T-helper 1 cell treated with Interleukin-12 subunit alpha and Interleukin-12 subunit beta and Interleukin-4 antibody, amounts not matched to agents 30 μg/mL and 1 μg/mL, for 36 hours (primary cell): ENCODE data around the gene ZNF536.

ENCODE experiments used
- H3K27ac Mint-ChIP-seq: one replicate; pipeline ENCODE4 v1.8.0; 2021; ENCODE audit warnings: mild to moderate bottlenecking, mixed read lengths
- H3K27me3 Mint-ChIP-seq: one replicate; pipeline ENCODE4 v1.8.0; 2021; ENCODE audit warnings: low read depth, mixed read lengths
- H3K36me3 Mint-ChIP-seq: one replicate; pipeline ENCODE4 v1.8.0; 2021; ENCODE audit warnings: low read depth, mixed read lengths
- H3K4me1 Mint-ChIP-seq: one replicate; pipeline ENCODE4 v1.8.0; 2021; ENCODE audit warnings: low read depth, mixed read lengths
- H3K4me3 Mint-ChIP-seq: one replicate; pipeline ENCODE4 v1.8.0; 2021; ENCODE audit warnings: mild to moderate bottlenecking, moderate library complexity, mixed read lengths
- H3K9me3 Mint-ChIP-seq: one replicate; pipeline ENCODE4 v1.8.0; 2021; ENCODE audit warnings: mixed read lengths

Gene ZNF536

GRCh38 chr19:30423481-30423880 lies 51.3 kb downstream of the ZNF536 start:
- H3K27ac Mint-ChIP-seq: no peak overlapping the region
- H3K4me1 Mint-ChIP-seq: no peaks in the 10 kb centered on the region
- H3K4me3 Mint-ChIP-seq: no peak overlapping the region
- H3K36me3 Mint-ChIP-seq: no peaks in the 10 kb centered on the region
- H3K27me3 Mint-ChIP-seq: no peaks in the 10 kb centered on the region
- no peaks in the 10 kb centered on the region for H3K9me3 Mint-ChIP-seq

GRCh38 chr19:30425885-30426838 lies 54.0 kb downstream of the ZNF536 start:
- Mint-ChIP-seq H3K4me3 (no peak overlapping the region), H3K36me3 (no peaks in the 10 kb centered on the region), H3K9me3 (no peaks in the 10 kb centered on the region), H3K4me1 (no peaks in the 10 kb centered on the region), H3K27me3 (no peaks in the 10 kb centered on the region), H3K27ac (no peak overlapping the region)

GRCh38 chr19:30426864-30427263 lies 54.7 kb downstream of the ZNF536 start:
- H3K27me3 Mint-ChIP-seq: no peaks in the 10 kb centered on the region
- no peaks in the 10 kb centered on the region for H3K4me1 Mint-ChIP-seq
- H3K36me3 Mint-ChIP-seq: no peaks in the 10 kb centered on the region
- H3K27ac Mint-ChIP-seq: no peak overlapping the region
- no peak overlapping the region for H3K4me3 Mint-ChIP-seq
- H3K9me3 Mint-ChIP-seq: no peaks in the 10 kb centered on the region

- Mint-ChIP-seq H3K36me3 (no peaks in the 10 kb centered on the region), H3K4me1 (no peaks in the 10 kb centered on the region), H3K27me3 (no peaks in the 10 kb centered on the region), H3K9me3 (no peaks in the 10 kb centered on the region), H3K27ac (no peak overlapping the region), H3K4me3 (no peak overlapping the region)
Observed at GRCh38 chr19:30428092-30428680, 56.0 kb downstream of the ZNF536 start.

- no peaks in the 10 kb centered on the region for H3K9me3 Mint-ChIP-seq
- no peak overlapping the region for H3K4me3 Mint-ChIP-seq
- no peaks in the 10 kb centered on the region for H3K27me3 Mint-ChIP-seq
Observed at GRCh38 chr19:30428844-30429243, 56.7 kb downstream of the ZNF536 start.

GRCh38 chr19:30430206-30430734 lies 58.1 kb downstream of the ZNF536 start:
- Mint-ChIP-seq H3K4me3 (no peak overlapping the region), H3K4me1 (no peaks in the 10 kb centered on the region), H3K27ac (no peak overlapping the region), H3K36me3 (no peaks in the 10 kb centered on the region), H3K27me3 (no peaks in the 10 kb centered on the region), H3K9me3 (no peaks in the 10 kb centered on the region)

More at GRCh38 chr19:30428844-30429243, 56.7 kb downstream of the ZNF536 start:
- H3K4me1 Mint-ChIP-seq: no peaks in the 10 kb centered on the region
- H3K27ac Mint-ChIP-seq: no peak overlapping the region
- H3K36me3 Mint-ChIP-seq: no peaks in the 10 kb centered on the region

- Mint-ChIP-seq H3K4me1 (no peaks in the 10 kb centered on the region), H3K9me3 (no peaks in the 10 kb centered on the region), H3K36me3 (no peaks in the 10 kb centered on the region), H3K27me3 (no peaks in the 10 kb centered on the region), H3K4me3 (no peak overlapping the region), H3K27ac (no peak overlapping the region)
Observed at GRCh38 chr19:30431591-30431990, 59.4 kb downstream of the ZNF536 start.

GRCh38 chr19:30434797-30435594 lies 62.8 kb downstream of the ZNF536 start:
- H3K9me3 Mint-ChIP-seq: no peaks in the 10 kb centered on the region

GRCh38 chr19:30437869-30438268 lies 65.7 kb downstream of the ZNF536 start:
- H3K27me3 Mint-ChIP-seq: no peaks in the 10 kb centered on the region
- H3K36me3 Mint-ChIP-seq: no peaks in the 10 kb centered on the region
- H3K9me3 Mint-ChIP-seq: peaks cover 1% of the 10 kb centered on the region
- H3K4me1 Mint-ChIP-seq: no peaks in the 10 kb centered on the region
- no peak overlapping the region for H3K27ac Mint-ChIP-seq
- H3K4me3 Mint-ChIP-seq: no peak overlapping the region

More at GRCh38 chr19:30434797-30435594, 62.8 kb downstream of the ZNF536 start:
- Mint-ChIP-seq H3K36me3 (no peaks in the 10 kb centered on the region), H3K27me3 (no peaks in the 10 kb centered on the region), H3K27ac (no peak overlapping the region), H3K4me1 (no peaks in the 10 kb centered on the region), H3K4me3 (no peak overlapping the region)

- Mint-ChIP-seq H3K27me3 (no peaks in the 10 kb centered on the region), H3K4me3 (no peak overlapping the region), H3K27ac (no peak overlapping the region), H3K9me3 (peaks cover 4% of the 10 kb centered on the region), H3K36me3 (no peaks in the 10 kb centered on the region), H3K4me1 (no peaks in the 10 kb centered on the region)
Observed at GRCh38 chr19:30439310-30439709, 67.1 kb downstream of the ZNF536 start.

GRCh38 chr19:30441011-30441410 lies 68.8 kb downstream of the ZNF536 start:
- Mint-ChIP-seq H3K36me3 (no peaks in the 10 kb centered on the region), H3K27me3 (no peaks in the 10 kb centered on the region), H3K4me1 (no peaks in the 10 kb centered on the region)

GRCh38 chr19:30442674-30443073 lies 70.5 kb downstream of the ZNF536 start:
- Mint-ChIP-seq H3K27me3 (no peaks in the 10 kb centered on the region), H3K36me3 (no peaks in the 10 kb centered on the region), H3K4me1 (no peaks in the 10 kb centered on the region), H3K27ac (no peak overlapping the region), H3K4me3 (no peak overlapping the region), H3K9me3 (peaks cover 4% of the 10 kb centered on the region)

More at GRCh38 chr19:30441011-30441410, 68.8 kb downstream of the ZNF536 start:
- Mint-ChIP-seq H3K4me3 (no peak overlapping the region), H3K9me3 (peaks cover 4% of the 10 kb centered on the region), H3K27ac (no peak overlapping the region)

- Mint-ChIP-seq H3K4me3 (no peak overlapping the region), H3K4me1 (no peaks in the 10 kb centered on the region), H3K36me3 (no peaks in the 10 kb centered on the region), H3K27me3 (no peaks in the 10 kb centered on the region), H3K27ac (no peak overlapping the region), H3K9me3 (peaks cover 4% of the 10 kb centered on the region)
Observed at GRCh38 chr19:30443531-30444252, 71.5 kb downstream of the ZNF536 start.

- H3K4me3 Mint-ChIP-seq: no peak overlapping the region
- peaks cover 4% of the 10 kb centered on the region for H3K9me3 Mint-ChIP-seq
- no peak overlapping the region for H3K27ac Mint-ChIP-seq
- H3K27me3 Mint-ChIP-seq: no peaks in the 10 kb centered on the region
- no peaks in the 10 kb centered on the region for H3K36me3 Mint-ChIP-seq
- no peaks in the 10 kb centered on the region for H3K4me1 Mint-ChIP-seq
Observed at GRCh38 chr19:30444253-30444671, 72.1 kb downstream of the ZNF536 start.
